Dendritic cell treated with granulocyte-macrophage colony-stimulating factor and Interleukin-4, amounts not matched to agents 40 ng/mL and 50 ng/mL, for 4 days (primary cell): ENCODE results near the gene ACTR6.
"Not testable (repeated sequence)": the region's sequence is repeated elsewhere in the genome, so short reads cannot be mapped to it uniquely, and the experiment has no call there.

Source experiments
- H3K27ac Mint-ChIP-seq: one replicate; pipeline ENCODE4 v1.8.0; 2022; ENCODE audit warnings: mild to moderate bottlenecking, mixed read lengths
- H3K27me3 Mint-ChIP-seq: one replicate; pipeline ENCODE4 v1.8.0; 2022; ENCODE audit warnings: mild to moderate bottlenecking, mixed read lengths
- H3K36me3 Mint-ChIP-seq: one replicate; pipeline ENCODE4 v1.8.0; 2022; ENCODE audit warnings: low read depth, mixed read lengths
- H3K4me1 Mint-ChIP-seq: one replicate; pipeline ENCODE4 v1.8.0; 2022; ENCODE audit warnings: low read depth, mixed read lengths
- H3K4me3 Mint-ChIP-seq: one replicate; pipeline ENCODE4 v1.8.0; 2022; ENCODE audit warnings: mild to moderate bottlenecking, moderate library complexity, mixed read lengths
- H3K9me3 Mint-ChIP-seq: one replicate; pipeline ENCODE4 v1.8.0; 2022; ENCODE audit warnings: mixed read lengths
- intact Hi-C: fragments of 100-400 bp; cut with micrococcal nuclease; formaldehyde crosslinking; loops from one replicate; pipeline ENCODE4 v1.15.0; 2022

Gene ACTR6

GRCh38 chr12:100219328-100220109 is 18.9 kb downstream of the ACTR6 start:
- intact Hi-C loops, result no loop called here
- peaks cover 9% of the 10 kb centered on the region for H3K4me1 Mint-ChIP-seq
- no peak overlapping the region for H3K4me3 Mint-ChIP-seq
- H3K27ac Mint-ChIP-seq, result no peak overlapping the region
- no peaks in the 10 kb centered on the region for H3K27me3 Mint-ChIP-seq
- H3K36me3 Mint-ChIP-seq, result peaks cover 64% of the 10 kb centered on the region
- no peaks in the 10 kb centered on the region for H3K9me3 Mint-ChIP-seq

- no peak overlapping the region for H3K27ac Mint-ChIP-seq
These were observed 20.9 kb downstream of the ACTR6 start for GRCh38 chr12:100221523-100221922.

GRCh38 chr12:100222173-100222572 is 21.6 kb downstream of the ACTR6 start:
- H3K4me3 Mint-ChIP-seq, H3K27me3 Mint-ChIP-seq, H3K9me3 Mint-ChIP-seq, intact Hi-C loops, H3K4me1 Mint-ChIP-seq, H3K27ac Mint-ChIP-seq: not testable (repeated sequence)
- H3K36me3 Mint-ChIP-seq, result peaks cover 65% of the 10 kb centered on the region

More at GRCh38 chr12:100221523-100221922, 20.9 kb downstream of the ACTR6 start:
- H3K27me3 Mint-ChIP-seq, result no peaks in the 10 kb centered on the region
- H3K4me3 Mint-ChIP-seq, result no peak overlapping the region
- no peaks in the 10 kb centered on the region for H3K4me1 Mint-ChIP-seq
- intact Hi-C loops, result no loop called here
- H3K36me3 Mint-ChIP-seq, result peaks cover 70% of the 10 kb centered on the region
- H3K9me3 Mint-ChIP-seq, result no peaks in the 10 kb centered on the region

GRCh38 chr12:100225491-100225890 is 24.9 kb downstream of the ACTR6 start:
- no peaks in the 10 kb centered on the region for H3K9me3 Mint-ChIP-seq
- H3K36me3 Mint-ChIP-seq, result peaks cover 45% of the 10 kb centered on the region
- no peak overlapping the region for H3K4me3 Mint-ChIP-seq
- H3K27me3 Mint-ChIP-seq, result no peaks in the 10 kb centered on the region
- no peak overlapping the region for H3K27ac Mint-ChIP-seq
- intact Hi-C loops, result no loop called here
- H3K4me1 Mint-ChIP-seq, result peaks cover 5% of the 10 kb centered on the region

GRCh38 chr12:100229036-100229635 is 28.5 kb downstream of the ACTR6 start:
- Mint-ChIP-seq H3K4me1 (peaks cover 5% of the 10 kb centered on the region), H3K9me3 (no peaks in the 10 kb centered on the region), H3K27me3 (no peaks in the 10 kb centered on the region), H3K27ac (no peak overlapping the region), H3K36me3 (peaks cover 15% of the 10 kb centered on the region), H3K4me3 (no peak overlapping the region)
- intact Hi-C loops, result no loop called here

GRCh38 chr12:100229876-100230275 is 29.3 kb downstream of the ACTR6 start:
- Mint-ChIP-seq H3K4me1 (peaks cover 5% of the 10 kb centered on the region), H3K27ac (no peak overlapping the region), H3K4me3 (no peak overlapping the region), H3K9me3 (no peaks in the 10 kb centered on the region), H3K27me3 (no peaks in the 10 kb centered on the region), H3K36me3 (peaks cover 8% of the 10 kb centered on the region)
- intact Hi-C loops, result loop anchor here (5.0 to 10.0 kb wide), 3 partner anchors 95 to 507 kb away; no protein-coding TSS in a partner anchor

GRCh38 chr12:100231873-100232272 is 31.3 kb downstream of the ACTR6 start:
- not testable (repeated sequence) for H3K9me3 Mint-ChIP-seq, H3K4me3 Mint-ChIP-seq, H3K27me3 Mint-ChIP-seq, H3K4me1 Mint-ChIP-seq, H3K27ac Mint-ChIP-seq, H3K36me3 Mint-ChIP-seq
- intact Hi-C loops, result loop anchor here (5.0 to 10.0 kb wide), 3 partner anchors 93 to 505 kb away; no protein-coding TSS in a partner anchor

GRCh38 chr12:100234166-100234565 is 33.6 kb downstream of the ACTR6 start:
- no peak overlapping the region for H3K4me3 Mint-ChIP-seq
- no peaks in the 10 kb centered on the region for H3K27me3 Mint-ChIP-seq
- peaks cover 5% of the 10 kb centered on the region for H3K4me1 Mint-ChIP-seq
- no peaks in the 10 kb centered on the region for H3K36me3 Mint-ChIP-seq
- intact Hi-C loops, result loop anchor here (2.0 to 10.0 kb wide), 4 partner anchors 91 to 503 kb away; no protein-coding TSS in a partner anchor
- H3K9me3 Mint-ChIP-seq, result no peaks in the 10 kb centered on the region
- H3K27ac Mint-ChIP-seq, result no peak overlapping the region

- Mint-ChIP-seq H3K27me3 (no peaks in the 10 kb centered on the region), H3K36me3 (no peaks in the 10 kb centered on the region), H3K4me3 (no peak overlapping the region), H3K27ac (no peak overlapping the region), H3K4me1 (peaks cover 5% of the 10 kb centered on the region), H3K9me3 (no peaks in the 10 kb centered on the region)
- intact Hi-C loops, result loop anchor here (2.0 to 10.0 kb wide), 4 partner anchors 90 to 503 kb away; no protein-coding TSS in a partner anchor
These were observed 34.1 kb downstream of the ACTR6 start for GRCh38 chr12:100234591-100235304.

- no peak overlapping the region for H3K4me3 Mint-ChIP-seq
- H3K27ac Mint-ChIP-seq, result no peak overlapping the region
- no peaks in the 10 kb centered on the region for H3K9me3 Mint-ChIP-seq
- H3K27me3 Mint-ChIP-seq, result no peaks in the 10 kb centered on the region
- H3K36me3 Mint-ChIP-seq, result no peaks in the 10 kb centered on the region
- intact Hi-C loops, result loop anchor here (10.0 kb wide), 2 partner anchors 86 to 436 kb away; no protein-coding TSS in a partner anchor
- H3K4me1 Mint-ChIP-seq, result no peaks in the 10 kb centered on the region
These were observed 38.2 kb downstream of the ACTR6 start for GRCh38 chr12:100238801-100239200.

- Mint-ChIP-seq H3K4me3 (no peak overlapping the region), H3K4me1 (no peaks in the 10 kb centered on the region), H3K36me3 (no peaks in the 10 kb centered on the region), H3K9me3 (no peaks in the 10 kb centered on the region), H3K27ac (no peak overlapping the region), H3K27me3 (no peaks in the 10 kb centered on the region)
- intact Hi-C loops, result loop anchor here (10.0 kb wide), 2 partner anchors 85 to 435 kb away; no protein-coding TSS in a partner anchor
These were observed 39.0 kb downstream of the ACTR6 start for GRCh38 chr12:100239589-100239988.

GRCh38 chr12:100243137-100243536 is 42.5 kb downstream of the ACTR6 start:
- Mint-ChIP-seq H3K36me3 (no peaks in the 10 kb centered on the region), H3K27me3 (no peaks in the 10 kb centered on the region), H3K4me1 (peaks cover 5% of the 10 kb centered on the region), H3K4me3 (no peak overlapping the region), H3K9me3 (no peaks in the 10 kb centered on the region), H3K27ac (no peak overlapping the region)
- intact Hi-C loops, result no loop called here

- Mint-ChIP-seq H3K4me1 (peaks cover 18% of the 10 kb centered on the region), H3K4me3 (no peak overlapping the region), H3K27me3 (no peaks in the 10 kb centered on the region), H3K36me3 (no peaks in the 10 kb centered on the region), H3K9me3 (no peaks in the 10 kb centered on the region), H3K27ac (no peak overlapping the region)
- intact Hi-C loops, result no loop called here
These were observed 47.1 kb downstream of the ACTR6 start for GRCh38 chr12:100247765-100248164.

- H3K9me3 Mint-ChIP-seq, result no peaks in the 10 kb centered on the region
- H3K27me3 Mint-ChIP-seq, result no peaks in the 10 kb centered on the region
- H3K27ac Mint-ChIP-seq, result no peak overlapping the region
- H3K4me3 Mint-ChIP-seq, result no peak overlapping the region
- intact Hi-C loops, result no loop called here
- H3K4me1 Mint-ChIP-seq, result peaks cover 18% of the 10 kb centered on the region
- H3K36me3 Mint-ChIP-seq, result no peaks in the 10 kb centered on the region
These were observed 48.3 kb downstream of the ACTR6 start for GRCh38 chr12:100248886-100249285.
